NCI-H2081 (cell line): ENCODE data around the gene TNFRSF14.

Experiments
- DNase-seq, 2 experiments: peaks; one replicate each; lab custom pipeline; 2025; lab: John Stamatoyannopoulos, UW

The TNFRSF14 gene

GRCh38 chr1:2588661-2589430, 32.7 kb downstream of the TNFRSF14 start:
- no peak for DNase-seq

GRCh38 chr1:2589431-2590232, 33.5 kb downstream of the TNFRSF14 start:
- DNase-seq: no peak

GRCh38 chr1:2590233-2591141, 34.3 kb downstream of the TNFRSF14 start:
- DNase-seq: no peak

- no peak for DNase-seq
Measured at GRCh38 chr1:2591233-2591580, 35.0 kb downstream of the TNFRSF14 start.

- DNase-seq: no peak
Measured at GRCh38 chr1:2591581-2592261, 35.5 kb downstream of the TNFRSF14 start.

- DNase-seq: no peak
Measured at GRCh38 chr1:2592672-2593071, 36.5 kb downstream of the TNFRSF14 start.

- DNase-seq: no peak
Measured at GRCh38 chr1:2593251-2593878, 37.2 kb downstream of the TNFRSF14 start.

GRCh38 chr1:2594001-2594640, 38.0 kb downstream of the TNFRSF14 start:
- DNase-seq: peak; percentile 9 to 32

GRCh38 chr1:2594641-2595131, 38.5 kb downstream of the TNFRSF14 start:
- no peak for DNase-seq

- DNase-seq: no peak
Measured at GRCh38 chr1:2595261-2595811, 39.2 kb downstream of the TNFRSF14 start.

GRCh38 chr1:2595812-2596529, 39.8 kb downstream of the TNFRSF14 start:
- no peak for DNase-seq

GRCh38 chr1:2596530-2597333, 40.6 kb downstream of the TNFRSF14 start:
- DNase-seq: no peak

GRCh38 chr1:2597441-2598328, 41.5 kb downstream of the TNFRSF14 start:
- no peak for DNase-seq

- DNase-seq: no peak
Measured at GRCh38 chr1:2598329-2598931, 42.3 kb downstream of the TNFRSF14 start.

- no peak for DNase-seq
Measured at GRCh38 chr1:2601721-2602303, 45.6 kb downstream of the TNFRSF14 start.

- no peak for DNase-seq
Measured at GRCh38 chr1:2602311-2602835, 46.2 kb downstream of the TNFRSF14 start.
